ENCODE results near the gene EIF4G1.

EIF4G1 gene

GRCh38 chr3:184359610-184360009, 45.2 kb downstream of the EIF4G1 start:
- TF ChIP-seq, protein P1, sequence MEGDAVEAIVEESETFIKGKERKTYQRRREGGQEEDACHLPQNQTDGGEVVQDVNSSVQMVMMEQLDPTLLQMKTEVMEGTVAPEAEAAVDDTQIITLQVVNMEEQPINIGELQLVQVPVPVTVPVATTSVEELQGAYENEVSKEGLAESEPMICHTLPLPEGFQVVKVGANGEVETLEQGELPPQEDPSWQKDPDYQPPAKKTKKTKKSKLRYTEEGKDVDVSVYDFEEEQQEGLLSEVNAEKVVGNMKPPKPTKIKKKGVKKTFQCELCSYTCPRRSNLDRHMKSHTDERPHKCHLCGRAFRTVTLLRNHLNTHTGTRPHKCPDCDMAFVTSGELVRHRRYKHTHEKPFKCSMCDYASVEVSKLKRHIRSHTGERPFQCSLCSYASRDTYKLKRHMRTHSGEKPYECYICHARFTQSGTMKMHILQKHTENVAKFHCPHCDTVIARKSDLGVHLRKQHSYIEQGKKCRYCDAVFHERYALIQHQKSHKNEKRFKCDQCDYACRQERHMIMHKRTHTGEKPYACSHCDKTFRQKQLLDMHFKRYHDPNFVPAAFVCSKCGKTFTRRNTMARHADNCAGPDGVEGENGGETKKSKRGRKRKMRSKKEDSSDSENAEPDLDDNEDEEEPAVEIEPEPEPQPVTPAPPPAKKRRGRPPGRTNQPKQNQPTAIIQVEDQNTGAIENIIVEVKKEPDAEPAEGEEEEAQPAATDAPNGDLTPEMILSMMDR (conservative IDR thresholded peaks at IDR 0.05): no peak
- peak overlapping the region; percentile 8; the same call in 1 of the 2 replicates for H3K27ac ChIP-seq

- TF ChIP-seq, protein P1 (conservative IDR thresholded peaks at IDR 0.05): no peak
- H3K27ac ChIP-seq: peak overlapping the region; percentile 98
Observed at GRCh38 chr3:184360070-184360928, 45.9 kb downstream of the EIF4G1 start.

- TF ChIP-seq, protein P1 (conservative IDR thresholded peaks at IDR 0.05): no peak
- peak overlapping the region; percentile 98 for H3K27ac ChIP-seq
Observed at GRCh38 chr3:184360929-184361531, 46.6 kb downstream of the EIF4G1 start.

DNA sequence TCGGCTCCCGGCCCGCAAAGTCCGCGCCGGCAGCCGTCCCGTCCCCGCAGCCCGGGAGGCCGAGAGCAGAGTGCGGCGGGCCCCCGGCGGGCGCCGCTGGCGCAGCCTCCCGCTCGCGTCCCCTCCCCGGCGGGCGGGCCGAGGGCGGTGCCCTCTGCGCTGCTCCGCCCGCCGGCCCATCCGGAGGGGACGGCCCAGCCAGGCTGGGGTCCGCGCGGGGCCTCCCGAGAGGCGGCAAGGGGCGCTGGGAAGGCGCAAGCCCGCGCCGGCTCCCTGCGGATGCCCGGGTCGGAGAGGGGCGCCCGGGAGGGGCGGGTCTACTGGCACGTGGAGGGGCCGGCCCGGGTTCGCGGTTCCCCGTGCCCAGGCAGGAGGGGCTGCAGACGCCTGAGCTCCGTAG, 47.1 kb downstream of the EIF4G1 start, which contains the start of the genes CLCN2 and POLR2H:
Gene CLCN2 (minus strand): TSS at position 74 of the 400 bp plus-strand sequence. CDS start 126 bp downstream, outside the sequence.
Gene POLR2H (plus strand): TSS at position 179 of the 400 bp plus-strand sequence. CDS start 1,783 bp downstream, outside the sequence.
- H3K27ac ChIP-seq: peak within 1 kb of the TSS; percentile 98

GRCh38 chr3:184361932-184362667, 47.7 kb downstream of the EIF4G1 start:
- H3K27ac ChIP-seq: peak overlapping the region; percentile 98
- TF ChIP-seq, protein P1 (conservative IDR thresholded peaks at IDR 0.05): no peak

More for the DNA sequence above, 47.1 kb downstream of the EIF4G1 start, which contains the start of the genes CLCN2 and POLR2H:
- TF ChIP-seq, protein P1 (conservative IDR thresholded peaks at IDR 0.05): no peak

DNA sequence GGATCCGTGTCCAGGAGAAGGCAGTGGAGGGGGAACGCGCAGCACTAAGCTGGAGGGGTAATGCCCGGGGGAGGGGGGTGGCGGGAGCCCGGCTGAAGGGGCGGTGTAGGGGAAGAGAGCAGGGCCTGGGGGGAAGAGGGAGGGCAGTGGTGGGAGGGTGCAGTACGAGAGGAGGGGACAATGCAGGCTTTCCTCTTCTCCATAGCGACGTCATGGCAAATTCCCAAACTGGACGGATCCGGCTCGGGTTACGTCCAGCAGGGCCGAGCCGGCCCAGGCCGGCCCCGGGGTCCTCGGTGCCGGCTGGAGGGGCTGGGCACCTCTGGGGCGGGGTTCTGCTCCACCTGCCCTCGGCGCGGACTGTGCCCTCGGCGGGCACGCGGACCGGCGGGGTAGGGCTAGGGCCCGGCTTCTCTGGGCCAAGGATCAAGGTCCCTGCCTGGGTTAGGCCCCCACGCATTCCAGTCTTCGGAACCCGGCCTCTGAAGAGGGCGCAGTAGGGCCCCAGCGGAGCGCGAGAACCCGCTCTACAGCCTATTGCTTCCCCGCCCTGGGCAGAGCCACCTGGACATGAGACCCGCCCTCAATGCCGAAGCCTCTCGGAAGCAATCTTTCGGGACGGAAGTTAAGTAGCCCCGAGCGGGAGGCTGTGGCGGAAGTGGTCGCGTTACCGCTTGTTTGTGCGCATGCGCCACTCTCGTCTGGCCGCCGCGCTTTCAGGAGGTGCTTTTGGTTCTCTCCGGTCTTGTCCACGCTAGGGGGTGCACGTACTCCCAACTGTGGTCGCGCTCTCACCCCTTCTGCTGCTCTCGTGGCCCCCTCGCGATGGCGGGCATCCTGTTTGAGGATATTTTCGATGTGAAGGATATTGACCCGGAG, 48.5 kb downstream of the EIF4G1 start:
- H3K27ac ChIP-seq: peak overlapping the region; percentile 98
- TF ChIP-seq, protein P1 (conservative IDR thresholded peaks at IDR 0.05): peak; percentile 61

Measured in VCaP (cell line).